Trophoblast cell (in vitro differentiated cells and primary cell): ENCODE results near the gene EFNA4.

Source experiments
- DNase-seq, 2 donors: peaks; one replicate each; pipeline ENCODE4 v3.0.0-alpha.2; 2016
- H2AFZ ChIP-seq: 2 replicates; pipeline ENCODE4 v1.6.1; 2013; ENCODE audit warnings: low read length, moderate library complexity, mild to moderate bottlenecking; ENCODE audit not compliant: insufficient read depth, poor library complexity
- H2AK5ac ChIP-seq: 2 replicates; pipeline ENCODE4 v1.6.1; 2013; ENCODE audit warnings: mild to moderate bottlenecking, low read length
- H2BK120ac ChIP-seq: 2 replicates; pipeline ENCODE4 v1.6.1; 2013; ENCODE audit warnings: low read length, mild to moderate bottlenecking, moderate library complexity; ENCODE audit not compliant: insufficient read depth, poor library complexity
- H2BK12ac ChIP-seq: 2 replicates; pipeline ENCODE4 v1.6.1; 2013; ENCODE audit warnings: mild to moderate bottlenecking, low read length, moderate library complexity
- H2BK5ac ChIP-seq: 2 replicates; pipeline ENCODE4 v1.6.1; 2013; ENCODE audit warnings: low read length, low read depth, moderate library complexity, mild to moderate bottlenecking; ENCODE audit not compliant: poor library complexity
- H3K14ac ChIP-seq: 2 replicates; pipeline ENCODE4 v1.6.1; 2013; ENCODE audit warnings: mild to moderate bottlenecking, low read length
- H3K18ac ChIP-seq: 2 replicates; pipeline ENCODE4 v1.6.1; 2013; ENCODE audit warnings: mild to moderate bottlenecking, low read length
- H3K23ac ChIP-seq: 2 replicates; pipeline ENCODE4 v1.6.1; 2013; ENCODE audit warnings: low read length
- H3K27ac ChIP-seq: 2 replicates; pipeline ENCODE4 v1.5.1; 2013; ENCODE audit warnings: low read depth, mild to moderate bottlenecking, inconsistent platforms, low read length, moderate library complexity
- H3K27me3 ChIP-seq: 2 replicates; pipeline ENCODE4 v1.6.1; 2013; ENCODE audit warnings: inconsistent platforms, mild to moderate bottlenecking, low read length, moderate library complexity; ENCODE audit not compliant: insufficient read depth
- H3K36me3 ChIP-seq, 2 experiments: 1 replicate in 1 of 2; 2 replicates in 1 of 2; pipeline ENCODE4 v1.6.1; 2013; ENCODE audit warnings: low read length in 2 of 2, mild to moderate bottlenecking in 2 of 2, moderate library complexity in 1 of 2; ENCODE audit not compliant: insufficient read depth in 2 of 2, control insufficient read depth in 1 of 2
- H3K4ac ChIP-seq: 2 replicates; pipeline ENCODE4 v1.6.1; 2013; ENCODE audit warnings: low read depth, mild to moderate bottlenecking, low read length, moderate library complexity
- H3K4me1 ChIP-seq, 2 experiments: 1 replicate in 1 of 2; 2 replicates in 1 of 2; pipeline ENCODE4 v1.6.1; 2013; ENCODE audit warnings: low read length in 2 of 2, mild to moderate bottlenecking in 2 of 2, moderate library complexity in 1 of 2; ENCODE audit not compliant: insufficient read depth in 2 of 2, control insufficient read depth in 1 of 2
- H3K4me2 ChIP-seq: 2 replicates; pipeline ENCODE4 v1.6.1; 2013; ENCODE audit warnings: inconsistent platforms, mild to moderate bottlenecking, low read length, moderate library complexity
- H3K4me3 ChIP-seq: 2 replicates; pipeline ENCODE4 v1.5.1; 2013; ENCODE audit warnings: mild to moderate bottlenecking, low read depth, low read length, inconsistent platforms
- H3K79me1 ChIP-seq: one replicate; pipeline ENCODE4 v1.6.1; 2013; ENCODE audit warnings: low read length
- H3K79me2 ChIP-seq: 2 replicates; pipeline ENCODE4 v1.6.1; 2013; ENCODE audit warnings: low read length, mild to moderate bottlenecking; ENCODE audit not compliant: control insufficient read depth, insufficient read depth, poor library complexity
- H3K9ac ChIP-seq: 2 replicates; pipeline ENCODE4 v1.6.1; 2013; ENCODE audit warnings: mild to moderate bottlenecking, low read length
- H3K9me3 ChIP-seq: 2 replicates; pipeline ENCODE4 v1.6.1; 2013; ENCODE audit warnings: low read depth, mild to moderate bottlenecking, control low read depth, inconsistent platforms, low read length; ENCODE audit not compliant: insufficient read depth
- H4K12ac ChIP-seq: 2 replicates; pipeline ENCODE4 v1.6.1; 2013; ENCODE audit warnings: low read depth, mild to moderate bottlenecking, low read length, moderate library complexity
- H4K8ac ChIP-seq: 2 replicates; pipeline ENCODE4 v1.6.1; 2013; ENCODE audit warnings: low read depth, mild to moderate bottlenecking, low read length, moderate library complexity
- H4K91ac ChIP-seq: one replicate; pipeline ENCODE4 v1.6.1; 2013; ENCODE audit warnings: low read depth, mild to moderate bottlenecking, low read length, moderate library complexity
- WGBS: extraction: QIAGEN DNeasy Blood & Tissue Kit; methylation state at CpG from one replicate; pipeline ENCODE4 v1.1.7; 2013; ENCODE audit warnings: missing lambda C conversion rate; ENCODE audit not compliant: insufficient read length, insufficient coverage; ENCODE audit errors: extremely low coverage; 5-methylcytosine and 5-hydroxymethylcytosine counted together

Gene EFNA4

GRCh38 chr1:155052439-155053395 is 10.8 kb upstream of the EFNA4 start:
- Histone ChIP-seq H3K14ac (no peak overlapping the region), H4K91ac (no peak overlapping the region), H4K12ac (no peak overlapping the region), H2AK5ac (no peak overlapping the region), H3K4ac (no peak overlapping the region), H2AFZ (no peak overlapping the region), H2BK120ac (no peak overlapping the region), H3K36me3 (peaks cover 3% of the 10 kb centered on the region in 2 experiments), H3K27me3 (no peaks in the 10 kb centered on the region), H3K23ac (no peak overlapping the region), H2BK12ac (no peak overlapping the region), H3K4me2 (no peak overlapping the region), H3K18ac (no peak overlapping the region), H3K79me1 (peaks cover 7% of the 10 kb centered on the region), H3K9ac (no peak overlapping the region), H3K4me1 (peaks cover 18 to 27% of the 10 kb centered on the region in 2 experiments), H3K4me3 (no peak overlapping the region), H3K9me3 (no peaks in the 10 kb centered on the region), H4K8ac (no peak overlapping the region), H2BK5ac (no peak overlapping the region), H3K27ac (no peak overlapping the region), H3K79me2 (peaks cover 4% of the 10 kb centered on the region)
- DNase-seq, result no peak
- no CpG with 5 or more reads among the region's 12 CpGs for WGBS

- Histone ChIP-seq H3K4me1 (peaks cover 18 to 27% of the 10 kb centered on the region in 2 experiments), H2BK12ac (no peak overlapping the region), H3K9ac (no peak overlapping the region), H2AFZ (no peak overlapping the region), H4K91ac (no peak overlapping the region), H4K12ac (no peak overlapping the region), H3K79me2 (peaks cover 4% of the 10 kb centered on the region), H3K79me1 (peaks cover 7% of the 10 kb centered on the region), H3K14ac (no peak overlapping the region), H3K23ac (peak overlapping the region; percentile 42), H3K9me3 (no peaks in the 10 kb centered on the region), H2BK120ac (no peak overlapping the region), H3K27me3 (no peaks in the 10 kb centered on the region), H2BK5ac (no peak overlapping the region), H3K36me3 (peaks cover 3 to 4% of the 10 kb centered on the region in 2 experiments), H3K4me3 (no peak overlapping the region), H4K8ac (no peak overlapping the region), H3K27ac (no peak overlapping the region), H3K4ac (no peak overlapping the region), H2AK5ac (no peak overlapping the region), H3K18ac (no peak overlapping the region), H3K4me2 (no peak overlapping the region)
- no CpG with 5 or more reads among the region's 7 CpGs for WGBS
- peak; percentile 21 to 63 for DNase-seq
These were observed 9.9 kb upstream of the EFNA4 start for GRCh38 chr1:155053531-155054105.

DNA sequence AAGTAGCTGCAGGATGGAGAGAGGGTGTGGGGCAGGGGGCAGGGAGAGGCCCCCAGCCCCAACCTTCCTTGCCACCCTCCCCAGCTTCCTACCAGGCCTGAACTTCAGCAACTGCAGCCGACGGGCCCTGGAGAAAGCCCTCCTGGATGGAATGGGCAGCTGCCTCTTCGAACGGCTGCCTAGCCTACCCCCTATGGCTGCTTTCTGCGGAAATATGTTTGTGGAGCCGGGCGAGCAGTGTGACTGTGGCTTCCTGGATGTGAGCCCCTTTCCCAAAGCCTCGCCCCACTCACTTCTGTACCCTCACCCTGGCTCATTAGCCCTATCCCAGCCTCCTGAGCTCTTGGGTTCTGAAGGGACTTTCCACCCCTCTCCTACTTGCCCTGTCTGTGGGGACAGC is 6.4 kb upstream of the EFNA4 start:
- Histone ChIP-seq H3K9ac (no peak overlapping the region), H2AFZ (no peak overlapping the region), H4K8ac (no peak overlapping the region), H3K79me2 (no peaks in the 10 kb centered on the region), H3K4ac (no peak overlapping the region), H3K9me3 (no peaks in the 10 kb centered on the region), H2BK120ac (no peak overlapping the region), H3K18ac (no peak overlapping the region), H3K4me2 (no peak overlapping the region), H2BK12ac (no peak overlapping the region), H2AK5ac (no peak overlapping the region), H3K79me1 (no peaks in the 10 kb centered on the region), H3K14ac (no peak overlapping the region), H2BK5ac (no peak overlapping the region), H3K27ac (no peak overlapping the region), H3K36me3 (peaks cover 3 to 4% of the 10 kb centered on the region in 2 experiments), H3K4me1 (peaks cover 4 to 8% of the 10 kb centered on the region in 2 experiments), H4K91ac (no peak overlapping the region), H3K27me3 (no peaks in the 10 kb centered on the region), H3K23ac (no peak overlapping the region), H4K12ac (no peak overlapping the region), H3K4me3 (no peak overlapping the region)
- no peak for DNase-seq
- no CpG with 5 or more reads among the region's 8 CpGs for WGBS

DNA sequence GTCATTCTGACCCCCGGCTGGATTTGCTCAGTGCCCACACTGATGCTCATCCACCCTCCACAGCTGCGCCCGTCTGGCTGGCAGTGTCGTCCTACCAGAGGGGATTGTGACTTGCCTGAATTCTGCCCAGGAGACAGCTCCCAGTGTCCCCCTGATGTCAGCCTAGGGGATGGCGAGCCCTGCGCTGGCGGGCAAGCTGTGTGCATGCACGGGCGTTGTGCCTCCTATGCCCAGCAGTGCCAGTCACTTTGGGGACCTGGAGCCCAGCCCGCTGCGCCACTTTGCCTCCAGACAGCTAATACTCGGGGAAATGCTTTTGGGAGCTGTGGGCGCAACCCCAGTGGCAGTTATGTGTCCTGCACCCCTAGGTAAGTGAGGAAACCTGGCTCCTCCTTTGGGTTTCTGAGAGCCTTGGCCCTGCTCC is 5.7 kb upstream of the EFNA4 start:
- Histone ChIP-seq H3K4me2 (no peak overlapping the region), H3K27me3 (no peaks in the 10 kb centered on the region), H3K18ac (no peak overlapping the region), H3K4me3 (no peak overlapping the region), H3K9ac (no peak overlapping the region), H2AK5ac (no peak overlapping the region), H3K14ac (no peak overlapping the region), H2BK120ac (no peak overlapping the region), H3K9me3 (no peaks in the 10 kb centered on the region), H2AFZ (no peak overlapping the region), H3K4ac (no peak overlapping the region), H2BK12ac (no peak overlapping the region), H2BK5ac (no peak overlapping the region), H3K27ac (no peak overlapping the region), H3K4me1 (peaks cover 5 to 13% of the 10 kb centered on the region in 2 experiments), H3K79me1 (no peaks in the 10 kb centered on the region), H4K8ac (no peak overlapping the region), H3K79me2 (no peaks in the 10 kb centered on the region), H4K12ac (no peak overlapping the region), H3K23ac (no peak overlapping the region), H4K91ac (no peak overlapping the region), H3K36me3 (peaks cover 3 to 4% of the 10 kb centered on the region in 2 experiments)
- WGBS, result no CpG with 5 or more reads among the region's 13 CpGs
- no peak for DNase-seq
